ENCODE measurements around the gene LMO1. TPM values are rescaled to one million over a fixed set of nuclear protein-coding genes. Genes with fewer than 3 reads are reported as not detected.

Gene LMO1
- total RNA-seq, 1 experiment from 2014 or later = 0.40 TPM

DNA sequence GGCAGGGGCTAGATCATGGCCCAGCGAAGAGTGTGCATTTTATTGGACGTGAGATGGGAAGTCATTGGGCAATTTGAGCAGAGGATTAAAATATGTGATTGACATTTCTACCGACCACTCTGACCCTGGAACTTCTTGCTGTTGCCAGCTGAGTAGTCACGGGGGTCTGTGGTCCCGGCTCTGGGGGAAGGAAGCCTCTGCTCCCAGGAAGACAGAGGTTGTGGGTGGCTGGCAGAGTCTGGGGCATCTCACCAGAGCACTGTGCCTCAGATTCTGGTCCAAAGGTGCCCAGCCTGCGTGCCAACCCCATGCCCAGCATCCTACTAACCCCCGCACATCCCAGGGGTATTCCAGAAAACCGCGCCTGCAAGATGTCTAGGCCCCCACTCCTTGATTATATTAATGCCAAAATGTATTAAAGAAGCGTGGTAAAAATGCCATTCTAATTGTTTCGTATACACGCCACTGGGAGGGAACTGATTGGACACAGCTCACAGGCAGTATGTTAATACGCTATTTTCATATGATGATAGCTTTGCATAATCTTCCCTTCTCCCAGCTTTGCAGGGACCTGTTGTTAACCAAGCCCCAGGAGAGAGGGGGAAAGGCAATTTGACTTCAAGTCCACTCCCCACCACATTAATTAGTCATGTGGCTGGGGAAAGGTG, 25.3 kb upstream of the LMO1 start:
- DNase-seq (ENCODE audit: extremely low read depth, low read depth) = no peak

DNA sequence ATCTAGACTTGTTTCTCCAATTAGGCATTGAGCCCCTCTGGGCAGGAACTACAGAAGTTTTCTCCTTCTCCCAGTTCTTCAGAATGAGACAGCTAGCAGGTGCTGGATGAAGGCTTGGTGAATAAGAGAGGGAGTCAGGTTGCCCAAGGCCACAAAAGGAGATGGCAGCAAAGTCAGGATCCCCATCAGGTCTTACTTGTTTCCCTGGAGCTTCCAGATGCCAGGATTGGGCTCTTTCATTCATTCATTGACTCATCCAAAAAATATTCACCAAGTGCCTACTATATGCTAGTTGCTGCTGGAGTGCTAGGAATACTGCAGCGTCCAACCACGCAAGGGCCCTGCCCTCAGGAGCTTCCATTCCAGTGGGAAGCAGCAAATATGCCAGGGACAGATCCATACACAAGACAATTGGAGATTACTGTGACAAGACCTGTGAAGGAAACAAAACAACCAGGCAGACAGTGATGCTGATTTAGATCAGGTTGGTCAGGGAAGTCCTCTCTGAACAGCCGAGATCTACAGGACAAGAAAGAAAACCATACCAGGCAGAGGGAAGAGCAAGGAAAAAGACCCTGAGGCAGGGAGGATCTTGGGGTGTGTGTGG, 24.6 kb upstream of the LMO1 start:
- DNase-seq (ENCODE audit: extremely low read depth, low read depth) = no peak

DNA sequence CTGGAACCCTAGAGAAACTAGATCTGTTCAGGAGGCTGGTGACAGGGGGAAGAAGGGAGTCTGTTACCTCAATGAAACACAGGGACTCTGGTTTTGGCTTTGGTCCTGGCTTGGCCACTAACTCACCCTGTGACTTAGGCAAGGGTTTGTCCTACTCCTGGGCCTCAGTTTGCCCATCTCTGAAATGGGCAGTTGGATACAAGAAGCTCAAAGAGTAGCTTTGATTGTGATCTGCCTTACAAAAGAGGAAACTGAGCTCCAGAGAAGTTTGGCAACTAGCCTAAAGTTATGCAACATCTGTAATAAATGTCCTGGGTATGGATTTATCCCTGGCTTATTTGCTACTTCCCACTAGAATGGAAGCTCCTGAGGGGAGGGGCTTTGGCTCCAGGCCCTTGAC, 24.0 kb upstream of the LMO1 start:
- DNase-seq (ENCODE audit: extremely low read depth, low read depth) = no peak

DNA sequence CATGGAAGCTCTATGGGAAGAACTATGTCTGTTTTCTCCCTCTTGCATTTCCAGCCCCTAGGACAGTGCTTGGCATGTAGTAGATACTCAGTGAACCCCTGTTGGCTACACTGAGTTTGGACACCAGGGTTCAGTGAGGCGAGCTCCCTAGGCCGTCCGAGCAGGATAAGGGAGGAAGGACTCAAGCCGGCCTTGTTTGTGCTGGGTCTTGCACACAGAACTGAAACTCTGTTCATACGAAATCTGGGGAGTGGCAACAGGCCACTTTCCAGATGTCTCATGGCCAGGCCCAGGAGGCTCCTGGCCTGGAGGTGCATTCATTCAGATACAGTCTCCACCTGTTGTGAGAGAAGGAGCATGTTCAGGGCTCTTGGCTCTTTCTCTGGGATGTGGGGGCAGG, 23.6 kb upstream of the LMO1 start:
- DNase-seq (ENCODE audit: extremely low read depth, low read depth) = no peak

DNA sequence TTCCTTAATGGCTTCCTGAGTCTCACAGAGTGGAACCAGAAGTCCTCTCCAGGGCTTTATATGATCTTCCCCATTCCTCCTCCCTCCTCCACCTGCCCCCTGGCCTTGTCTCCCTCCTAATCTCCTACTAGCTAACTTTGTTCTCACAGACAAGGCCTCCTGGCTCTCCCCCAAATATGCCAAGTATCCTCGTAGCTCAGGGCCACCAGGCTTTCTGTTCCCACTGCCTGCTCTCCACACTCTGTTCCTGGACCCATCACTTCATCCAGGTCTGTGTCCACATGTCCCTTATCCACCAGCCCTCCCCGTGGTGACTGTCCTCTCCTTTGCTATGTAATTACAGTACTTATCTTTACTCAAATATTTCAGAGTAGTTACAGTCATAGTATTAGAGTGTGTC, 23.2 kb upstream of the LMO1 start:
- no peak for DNase-seq (ENCODE audit: extremely low read depth, low read depth)

DNA sequence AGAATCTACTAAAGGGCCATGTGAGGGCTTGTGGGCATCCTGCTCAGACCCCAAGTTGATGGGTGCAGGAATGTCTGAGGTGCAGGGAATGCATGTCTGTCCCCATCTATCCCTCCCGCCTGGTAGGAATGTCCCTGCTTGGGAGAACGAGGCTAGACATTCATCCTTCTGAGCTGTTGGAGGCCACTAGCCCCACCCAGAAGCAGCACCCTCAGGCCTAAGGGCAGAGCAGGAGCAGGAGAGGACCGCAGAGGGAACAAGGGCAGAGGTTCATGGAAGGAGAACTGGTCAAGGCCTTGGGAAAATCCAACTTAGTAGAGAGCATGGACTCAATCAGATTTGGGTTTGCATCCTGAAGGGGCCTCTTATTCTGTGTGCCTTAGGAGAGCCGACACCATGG, 22.1 kb upstream of the LMO1 start:
- no peak for DNase-seq (ENCODE audit: extremely low read depth, low read depth)

DNA sequence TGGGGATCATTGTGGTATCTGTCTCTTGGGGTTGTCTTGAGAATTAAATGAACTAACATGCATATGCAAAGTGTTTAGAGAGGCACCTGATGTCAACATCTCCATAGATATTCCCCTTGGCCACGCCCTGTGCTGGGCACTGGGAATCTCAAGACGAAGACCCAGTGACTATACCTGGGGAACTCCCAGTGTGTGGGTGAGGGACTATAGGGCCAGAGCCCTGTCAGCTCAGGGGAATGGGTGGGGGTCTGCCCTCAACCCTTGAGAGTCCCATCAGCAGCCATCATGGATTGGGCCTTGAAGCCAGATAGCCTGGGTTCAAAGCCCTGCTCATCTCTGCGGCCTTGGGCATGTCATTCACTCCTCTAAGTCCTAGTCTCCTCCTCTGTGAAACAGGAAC, 21.6 kb upstream of the LMO1 start:
- no peak for DNase-seq (ENCODE audit: extremely low read depth, low read depth)

DNA sequence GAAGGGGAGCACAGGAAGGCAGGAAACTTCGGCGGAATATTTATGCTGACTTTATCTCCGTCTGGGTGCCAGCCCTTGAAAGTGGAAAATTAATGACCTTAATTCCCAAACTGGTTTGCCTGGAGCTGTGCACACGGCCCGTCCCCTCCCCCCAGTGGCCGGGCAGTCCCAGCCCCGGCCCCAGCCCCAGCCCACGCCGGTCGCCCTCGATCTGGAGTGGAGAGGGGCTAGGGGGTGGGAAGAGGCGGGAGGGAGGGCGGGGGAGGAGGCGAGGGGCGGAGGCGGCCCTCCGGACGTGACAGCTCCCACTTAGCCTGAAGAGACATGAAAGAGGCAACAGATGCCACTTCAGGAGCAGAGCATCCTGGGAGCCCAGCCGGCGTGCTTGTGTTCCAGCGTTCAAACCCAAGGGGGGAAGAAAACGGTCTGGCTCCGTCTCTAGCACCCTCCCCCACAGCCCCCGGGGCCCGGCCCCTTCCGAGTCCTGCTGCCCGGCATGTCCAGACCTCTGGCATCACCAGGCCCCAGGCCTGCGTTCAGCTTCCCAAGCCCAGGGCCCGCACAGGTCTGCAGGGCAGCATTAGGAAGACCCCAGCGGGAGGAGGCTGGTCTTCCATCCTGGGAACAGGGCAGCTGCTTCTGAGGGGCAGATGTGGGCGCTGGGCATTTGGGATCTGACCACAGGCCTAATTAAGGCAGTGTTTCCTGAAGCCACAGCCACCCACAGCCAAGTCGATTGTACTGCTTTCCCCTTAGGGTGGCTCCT, 20.0 kb upstream of the LMO1 start:
- no peak for DNase-seq (ENCODE audit: extremely low read depth, low read depth)

DNA sequence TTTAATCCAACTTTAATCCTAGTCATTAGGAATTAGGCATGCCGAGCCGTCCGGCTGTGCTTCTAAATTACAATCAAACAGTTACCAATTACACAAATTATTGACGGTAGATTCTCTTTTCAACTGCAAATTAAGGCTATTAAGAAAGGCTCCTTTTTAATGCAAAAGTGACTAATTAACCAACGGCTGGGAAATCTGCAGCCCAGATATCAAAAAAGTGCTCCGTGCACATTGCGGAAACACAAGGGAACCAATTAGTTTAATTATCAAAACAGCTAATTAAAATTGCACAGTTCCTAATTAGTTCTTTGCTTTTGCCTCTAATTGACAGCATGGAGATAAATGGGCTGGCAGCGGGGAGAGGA, 19.4 kb upstream of the LMO1 start:
- DNase-seq (ENCODE audit: extremely low read depth, low read depth) = no peak

DNA sequence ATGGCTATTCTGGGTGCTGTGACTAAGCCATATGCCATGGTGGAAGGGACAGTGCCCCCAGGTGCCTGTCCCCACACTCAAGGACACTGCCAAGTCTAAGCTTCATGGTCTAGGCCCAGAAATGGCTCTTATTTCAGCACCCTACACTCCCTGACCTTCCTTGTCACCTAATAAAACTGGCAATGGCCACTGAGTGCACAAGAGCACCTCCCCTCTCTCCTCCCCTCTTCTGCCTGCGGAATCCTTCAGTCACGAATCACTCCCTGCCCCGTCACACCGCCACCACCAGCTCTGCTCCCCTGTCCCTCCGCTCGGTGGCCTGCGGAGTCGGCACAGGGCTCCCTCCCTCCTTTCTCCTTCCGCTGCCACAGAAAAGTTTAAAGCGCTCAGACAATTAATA, 19.0 kb upstream of the LMO1 start:
- DNase-seq (ENCODE audit: extremely low read depth, low read depth) = no peak

DNA sequence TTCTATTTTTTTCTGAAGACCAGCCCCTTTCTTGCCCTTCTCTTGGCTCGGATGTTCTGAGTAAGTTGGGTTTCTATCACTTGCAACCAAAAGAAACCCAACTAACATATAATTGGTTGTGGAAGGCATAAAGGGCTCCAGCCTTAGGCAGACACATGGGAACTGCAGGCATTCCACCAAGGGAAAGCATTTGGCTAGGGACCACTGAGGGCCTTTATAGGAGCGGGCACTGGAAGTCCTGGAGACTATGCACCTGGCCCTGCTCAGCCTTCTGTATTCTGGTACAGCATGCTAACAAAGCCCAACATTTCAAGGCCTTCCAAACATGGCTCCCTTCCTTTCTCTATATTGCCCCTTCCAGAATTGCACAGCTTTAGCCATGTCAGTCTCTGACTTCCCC, 17.6 kb upstream of the LMO1 start:
- DNase-seq (ENCODE audit: extremely low read depth, low read depth) = no peak

DNA sequence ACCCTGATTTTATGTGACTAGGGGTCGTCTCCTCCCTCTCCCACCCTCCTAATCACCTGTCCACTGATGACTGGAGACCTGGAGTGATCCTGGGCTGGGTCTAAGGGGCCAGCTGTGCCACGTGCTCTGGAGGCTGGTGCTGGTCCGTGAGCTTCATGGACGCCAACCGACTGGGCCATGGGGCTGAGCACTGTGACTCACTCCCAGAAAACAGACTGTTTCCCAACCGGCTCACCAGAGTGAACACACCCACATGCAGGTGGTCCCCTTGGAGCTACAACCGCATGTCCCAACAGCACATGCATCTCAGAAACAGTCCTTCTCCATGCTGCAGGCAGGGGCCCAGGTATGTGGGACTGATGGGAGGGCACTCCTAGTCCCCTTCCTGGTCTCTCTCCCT, 14.0 kb upstream of the LMO1 start:
- no peak for DNase-seq (ENCODE audit: extremely low read depth, low read depth)

DNA sequence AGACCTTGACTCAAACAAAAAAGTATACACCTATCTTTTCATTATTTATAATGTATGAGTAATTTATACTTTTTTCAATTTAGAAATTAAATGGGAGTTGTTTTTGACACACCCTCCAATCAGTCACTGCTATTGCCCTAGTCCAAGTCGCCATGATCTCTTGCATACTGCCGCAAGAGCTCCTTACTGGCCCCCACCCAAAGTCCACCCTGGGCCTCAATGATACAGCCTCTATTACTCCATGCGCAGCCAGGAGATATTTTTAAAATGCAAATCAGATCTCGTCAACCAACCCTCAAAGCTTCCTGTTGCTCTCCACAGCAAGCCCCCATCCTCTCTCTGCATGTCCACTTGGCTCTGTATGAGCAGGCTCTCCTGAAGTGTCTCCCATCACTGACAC, 12.8 kb upstream of the LMO1 start:
- DNase-seq (ENCODE audit: extremely low read depth, low read depth) = no peak

DNA sequence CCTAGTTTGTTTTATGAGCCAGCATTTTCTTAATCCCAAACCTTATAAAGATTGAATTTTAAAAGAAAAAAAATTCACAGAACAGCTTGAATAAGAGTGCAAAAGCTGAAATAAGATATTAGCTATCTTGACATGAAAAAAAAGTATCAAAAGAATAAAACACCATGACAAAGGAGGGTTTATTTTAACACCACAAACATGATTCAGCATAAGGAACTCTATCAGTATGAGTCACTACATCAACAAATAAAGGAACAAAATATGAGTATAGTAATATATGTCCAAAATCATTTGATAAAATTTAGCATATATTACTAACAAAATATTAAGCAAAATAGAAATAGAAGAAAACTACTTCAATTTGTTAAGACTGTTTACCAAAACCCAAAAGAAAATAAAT, 9.6 kb upstream of the LMO1 start:
- DNase-seq (ENCODE audit: extremely low read depth, low read depth) = no peak

DNA sequence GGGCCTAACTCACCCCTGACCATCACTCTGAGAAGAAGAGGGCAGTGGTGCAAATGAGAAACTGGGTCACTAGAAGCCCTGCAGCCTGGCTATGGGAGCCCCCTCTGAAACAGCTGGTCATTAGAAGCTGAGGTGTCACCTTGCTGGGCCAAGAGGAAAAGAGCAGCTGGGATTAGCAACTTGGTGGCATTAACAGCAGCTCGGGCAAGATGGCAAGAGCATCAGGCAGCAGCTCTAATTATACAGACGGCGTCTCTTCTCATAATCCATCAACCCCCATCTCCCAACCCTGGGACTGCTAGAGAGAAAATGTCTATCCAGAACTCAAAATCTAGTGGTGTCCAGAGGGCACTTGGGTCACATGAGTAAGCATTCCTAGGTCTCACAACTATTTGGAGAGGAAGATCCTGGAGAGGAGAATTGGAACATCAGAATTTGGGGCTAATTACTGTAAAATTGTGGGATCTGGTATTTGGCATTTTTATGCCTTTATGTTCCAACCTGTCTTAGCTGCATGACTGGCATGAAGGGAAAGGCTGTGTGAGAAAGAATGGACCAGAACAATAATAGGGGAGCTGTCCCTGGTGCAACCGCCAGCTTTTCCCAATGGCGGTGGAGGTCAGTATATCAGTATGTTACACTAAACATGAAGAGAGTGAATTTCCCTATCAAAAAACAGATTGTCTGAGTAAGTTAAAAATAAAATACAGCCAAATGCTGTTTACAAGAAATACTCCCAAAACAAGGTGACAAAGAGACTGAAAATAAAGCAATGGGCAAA, 7.6 kb upstream of the LMO1 start:
- no peak for DNase-seq (ENCODE audit: extremely low read depth, low read depth)

DNA sequence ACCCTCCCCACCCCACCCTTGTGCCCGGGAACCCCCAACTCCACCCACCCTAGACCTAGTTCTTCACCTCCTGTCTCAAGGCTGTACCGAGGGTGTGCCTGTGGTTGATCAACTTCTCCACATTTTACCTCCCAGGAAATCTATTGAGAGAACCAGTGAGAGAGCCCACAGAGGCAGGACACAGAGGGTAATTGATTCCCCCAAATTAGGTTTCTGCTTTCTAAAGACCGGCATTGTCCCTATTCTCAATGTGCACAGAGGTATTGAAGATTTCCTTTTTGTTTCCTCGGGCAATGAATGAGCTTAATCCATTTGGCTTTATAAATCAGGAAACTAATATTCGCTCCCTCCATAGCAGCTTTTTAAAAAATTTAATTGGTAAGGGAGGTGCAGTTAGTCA, 6.0 kb upstream of the LMO1 start:
- no peak for DNase-seq (ENCODE audit: extremely low read depth, low read depth)

DNA sequence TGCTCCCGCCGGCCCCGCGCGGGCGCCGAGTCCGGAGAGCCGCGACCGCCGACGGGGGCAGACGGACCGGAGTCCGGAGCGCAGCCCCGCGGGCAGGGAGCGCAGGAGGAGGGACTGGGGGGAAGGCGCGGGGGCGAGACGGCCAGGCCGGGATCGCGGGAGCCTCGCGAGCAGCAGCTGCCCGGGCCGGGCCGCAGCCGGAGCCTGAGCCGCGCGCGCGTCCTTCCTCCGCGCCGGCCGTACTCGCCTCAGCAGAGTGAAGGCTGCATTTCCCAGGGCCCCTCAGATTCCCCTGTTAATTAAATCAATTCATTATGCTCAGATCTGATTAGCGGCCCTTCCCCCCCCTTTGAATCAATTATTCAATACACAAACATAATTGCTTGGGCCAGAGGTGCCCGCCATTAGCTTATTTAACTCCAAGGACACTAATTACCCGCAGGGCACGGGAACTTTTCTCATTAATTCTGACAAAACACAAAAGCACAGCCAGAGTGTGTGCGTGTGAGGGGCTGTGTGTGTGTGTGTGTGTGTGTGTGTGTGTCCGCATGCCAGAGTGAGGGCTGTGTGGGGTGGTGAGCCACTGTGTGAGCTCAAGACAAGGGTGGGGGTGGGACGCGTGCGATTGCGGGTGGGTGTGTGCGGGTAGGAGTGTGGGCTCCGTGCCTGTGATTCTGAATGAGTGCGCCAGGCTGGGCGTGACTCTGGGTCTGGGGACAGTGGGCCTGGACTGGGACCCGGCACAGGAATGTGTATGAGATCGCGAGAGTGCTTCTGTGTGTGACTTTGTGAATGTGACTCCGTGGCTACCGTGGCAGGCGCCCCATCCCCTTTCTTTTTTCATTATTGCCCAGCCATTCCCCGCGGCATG, 5.1 kb upstream of the LMO1 start:
- no peak for DNase-seq (ENCODE audit: extremely low read depth, low read depth)

DNA sequence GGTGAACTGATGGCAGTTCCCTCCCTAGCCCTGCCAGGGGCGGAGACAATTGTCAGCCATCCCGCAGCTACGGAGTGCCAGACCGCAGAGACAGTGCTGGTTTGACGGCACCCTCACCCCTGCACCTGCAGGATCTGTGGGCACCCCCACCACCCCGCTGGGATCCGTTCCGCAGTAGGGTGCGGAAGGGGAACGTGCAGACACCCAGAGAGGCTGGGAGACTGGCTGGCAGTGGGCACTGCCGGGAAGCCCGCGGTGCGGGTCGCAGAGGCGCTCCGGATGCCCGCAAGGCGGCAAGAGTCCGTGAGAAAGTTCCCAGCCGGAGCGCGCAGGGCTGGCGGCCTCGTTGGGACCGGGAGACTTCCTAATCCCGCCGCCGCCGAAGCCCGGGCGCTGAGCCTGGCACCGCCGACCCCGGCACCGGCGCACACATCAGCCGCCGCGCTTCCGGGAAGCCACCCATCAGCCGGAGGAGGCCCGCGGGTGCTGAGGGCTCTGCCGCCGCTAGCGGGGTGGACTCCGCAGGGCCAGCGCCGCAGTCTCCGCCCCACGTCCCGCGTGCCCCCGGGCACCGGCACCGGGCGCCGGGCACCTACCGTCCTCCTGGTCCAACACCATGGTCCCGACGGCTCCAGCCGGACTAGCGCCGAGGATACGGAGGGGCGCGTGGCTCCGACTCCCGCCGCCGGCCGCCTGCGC, 4.3 kb upstream of the LMO1 start:
- no peak for DNase-seq (ENCODE audit: extremely low read depth, low read depth)

DNA sequence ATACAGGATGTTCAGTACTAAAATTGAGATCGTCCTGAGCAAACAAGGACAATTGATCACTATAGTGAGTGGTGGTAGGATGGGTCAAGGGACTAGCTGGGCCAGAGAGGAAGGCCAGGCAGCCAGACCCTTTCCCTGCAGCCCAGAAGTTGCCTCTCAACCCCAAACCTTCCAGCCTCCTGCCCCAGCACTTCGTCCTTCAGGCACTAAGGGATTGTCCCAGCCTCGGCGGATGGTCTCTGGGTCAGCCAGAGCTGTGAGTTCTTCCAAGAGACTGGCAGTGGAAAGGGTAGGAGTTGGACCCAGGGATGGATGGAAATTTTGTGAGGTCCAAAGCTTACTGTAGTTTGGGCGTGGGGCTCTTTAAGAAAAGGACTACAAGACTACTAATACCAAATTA, 3.6 kb upstream of the LMO1 start:
- DNase-seq (ENCODE audit: extremely low read depth, low read depth) = no peak

Measured in NCI-H460 (cell line).